KOPT-K1 (cell line): ENCODE data around the gene GOLT1A.

Source experiments
- H3K27ac ChIP-seq: fragments of 200-600 bp; sonication (generic); 2 replicates; pipeline ENCODE4 v1.5.1; 2016; ENCODE audit warnings: antibody characterized with exemption, mild to moderate bottlenecking, low read depth, low read length; ENCODE audit not compliant: poor library complexity, severe bottlenecking
- H3K36me3 ChIP-seq: fragments of 200-600 bp; sonication (generic); 2 replicates; pipeline ENCODE4 v1.5.1; 2017; ENCODE audit warnings: antibody characterized with exemption, mild to moderate bottlenecking, low read length, moderate library complexity; ENCODE audit not compliant: insufficient read depth
- H3K9me3 ChIP-seq: fragments of 200-600 bp; sonication (generic); 2 replicates; pipeline ENCODE4 v1.5.1; 2017; ENCODE audit warnings: antibody characterized with exemption, low read length, mild to moderate bottlenecking; ENCODE audit not compliant: insufficient read depth, poor library complexity, severe bottlenecking

The GOLT1A gene

GRCh38 chr1:204172404-204173029 is 41.3 kb downstream of the GOLT1A start:
- Histone ChIP-seq H3K27ac (no peak overlapping the region), H3K9me3 (peaks cover 25% of the 10 kb centered on the region), H3K36me3 (no peaks in the 10 kb centered on the region)

- Histone ChIP-seq H3K36me3 (no peaks in the 10 kb centered on the region), H3K9me3 (peaks cover 25% of the 10 kb centered on the region), H3K27ac (no peak overlapping the region)
These were observed 42.0 kb downstream of the GOLT1A start for GRCh38 chr1:204171751-204172178.

- H3K27ac ChIP-seq = no peak overlapping the region
- peaks cover 25% of the 10 kb centered on the region for H3K9me3 ChIP-seq
These were observed 43.2 kb downstream of the GOLT1A start for GRCh38 chr1:204170494-204171155.

GRCh38 chr1:204169858-204170257 is 43.9 kb downstream of the GOLT1A start:
- Histone ChIP-seq H3K36me3 (no peaks in the 10 kb centered on the region), H3K27ac (no peak overlapping the region), H3K9me3 (peaks cover 25% of the 10 kb centered on the region)

More at GRCh38 chr1:204170494-204171155, 43.2 kb downstream of the GOLT1A start:
- no peaks in the 10 kb centered on the region for H3K36me3 ChIP-seq

GRCh38 chr1:204167730-204168129 is 46.1 kb downstream of the GOLT1A start:
- no peak overlapping the region for H3K27ac ChIP-seq
- peaks cover 25% of the 10 kb centered on the region for H3K9me3 ChIP-seq
- H3K36me3 ChIP-seq = no peaks in the 10 kb centered on the region

- Histone ChIP-seq H3K9me3 (peaks cover 25% of the 10 kb centered on the region), H3K27ac (no peak within 1 kb of the TSS), H3K36me3 (no peaks in the 10 kb centered on the region)
These were observed 47.6 kb downstream of the GOLT1A start, which contains the start of gene REN for GRCh38 chr1:204166219-204166618. Gene REN, minus strand, starts transcription at chr1:204166337. Its CDS starts 44 bp downstream, at chr1:204166293.

GRCh38 chr1:204162494-204163074 is 51.2 kb downstream of the GOLT1A start:
- Histone ChIP-seq H3K36me3 (no peaks in the 10 kb centered on the region), H3K9me3 (no peaks in the 10 kb centered on the region), H3K27ac (no peak overlapping the region)

- no peaks in the 10 kb centered on the region for H3K36me3 ChIP-seq
- H3K27ac ChIP-seq = no peak overlapping the region
- no peaks in the 10 kb centered on the region for H3K9me3 ChIP-seq
These were observed 51.9 kb downstream of the GOLT1A start for GRCh38 chr1:204161609-204162493.

- no peaks in the 10 kb centered on the region for H3K9me3 ChIP-seq
- H3K36me3 ChIP-seq = no peaks in the 10 kb centered on the region
- no peak overlapping the region for H3K27ac ChIP-seq
These were observed 55.8 kb downstream of the GOLT1A start for GRCh38 chr1:204157962-204158361.

GRCh38 chr1:204155881-204156280 is 57.9 kb downstream of the GOLT1A start:
- Histone ChIP-seq H3K36me3 (no peaks in the 10 kb centered on the region), H3K9me3 (no peaks in the 10 kb centered on the region), H3K27ac (no peak overlapping the region)

GRCh38 chr1:204154568-204155255 is 59.1 kb downstream of the GOLT1A start:
- Histone ChIP-seq H3K36me3 (no peaks in the 10 kb centered on the region), H3K9me3 (no peaks in the 10 kb centered on the region), H3K27ac (no peak overlapping the region)

GRCh38 chr1:204153667-204154066 is 60.1 kb downstream of the GOLT1A start:
- H3K36me3 ChIP-seq = no peaks in the 10 kb centered on the region
- H3K9me3 ChIP-seq = no peaks in the 10 kb centered on the region
- no peak overlapping the region for H3K27ac ChIP-seq

GRCh38 chr1:204152310-204153044 is 61.3 kb downstream of the GOLT1A start:
- H3K9me3 ChIP-seq = no peaks in the 10 kb centered on the region
- no peak overlapping the region for H3K27ac ChIP-seq
- no peaks in the 10 kb centered on the region for H3K36me3 ChIP-seq
